ENCODE measurements around the gene UBAP2.
A peak's percentile ranks its signal among the peaks of the same experiment; 100 is the strongest.

The UBAP2 gene

DNA sequence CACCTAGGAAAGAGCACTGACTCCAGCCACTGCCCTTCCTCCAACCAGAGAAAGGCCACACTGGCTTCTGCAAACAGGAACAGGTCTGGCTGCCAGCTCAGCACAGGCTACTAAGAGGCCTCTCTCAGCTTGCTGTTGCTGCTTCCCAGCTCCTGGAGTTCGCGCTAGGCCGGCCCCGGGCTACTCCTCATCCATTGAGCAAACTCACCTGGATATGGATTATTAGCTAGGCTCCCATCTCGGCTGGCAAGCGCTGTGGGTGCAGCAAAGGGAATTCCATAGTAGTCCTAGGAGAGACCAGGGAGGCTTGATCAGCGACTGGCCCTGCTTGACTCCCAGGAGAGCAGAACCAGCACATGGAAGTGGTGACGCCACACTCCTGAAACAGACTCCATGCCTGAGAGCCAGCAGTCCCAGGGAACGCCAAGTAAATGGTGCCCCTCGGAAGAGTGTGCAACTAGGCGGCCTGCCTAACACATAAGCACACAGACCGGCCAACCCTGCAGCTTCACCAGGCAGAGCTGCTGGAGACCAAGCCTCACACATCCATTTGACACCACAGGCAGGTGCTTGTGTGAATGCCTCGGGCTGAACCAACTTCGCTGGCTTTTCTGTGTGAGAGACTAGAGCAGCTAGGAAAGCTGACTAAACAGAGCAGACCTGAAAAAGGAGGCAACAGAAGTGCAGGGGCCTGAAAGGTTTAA is 124.5 kb downstream of the UBAP2 start:
- DNase-seq, result no peak

DNA sequence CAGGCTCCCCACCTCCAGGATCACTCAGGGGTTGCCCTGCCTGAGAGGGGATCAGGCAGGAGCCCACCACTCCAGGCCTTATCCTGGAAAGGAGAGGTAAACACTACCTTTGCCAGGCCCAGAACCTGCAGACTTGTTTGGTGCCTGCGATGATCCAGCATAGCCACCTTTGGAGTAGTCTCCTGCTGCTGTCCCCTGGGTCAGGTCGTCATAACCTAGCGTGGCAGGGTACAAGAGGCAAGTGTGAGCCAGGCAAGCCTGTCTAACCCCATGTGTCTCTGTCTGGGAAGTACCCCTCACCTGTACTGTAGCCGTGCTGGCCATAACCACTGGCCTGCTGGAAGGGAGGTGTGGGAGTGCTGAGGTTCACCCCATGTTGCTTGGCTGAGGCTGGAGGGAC is 125.6 kb downstream of the UBAP2 start:
- DNase-seq, result no peak

DNA sequence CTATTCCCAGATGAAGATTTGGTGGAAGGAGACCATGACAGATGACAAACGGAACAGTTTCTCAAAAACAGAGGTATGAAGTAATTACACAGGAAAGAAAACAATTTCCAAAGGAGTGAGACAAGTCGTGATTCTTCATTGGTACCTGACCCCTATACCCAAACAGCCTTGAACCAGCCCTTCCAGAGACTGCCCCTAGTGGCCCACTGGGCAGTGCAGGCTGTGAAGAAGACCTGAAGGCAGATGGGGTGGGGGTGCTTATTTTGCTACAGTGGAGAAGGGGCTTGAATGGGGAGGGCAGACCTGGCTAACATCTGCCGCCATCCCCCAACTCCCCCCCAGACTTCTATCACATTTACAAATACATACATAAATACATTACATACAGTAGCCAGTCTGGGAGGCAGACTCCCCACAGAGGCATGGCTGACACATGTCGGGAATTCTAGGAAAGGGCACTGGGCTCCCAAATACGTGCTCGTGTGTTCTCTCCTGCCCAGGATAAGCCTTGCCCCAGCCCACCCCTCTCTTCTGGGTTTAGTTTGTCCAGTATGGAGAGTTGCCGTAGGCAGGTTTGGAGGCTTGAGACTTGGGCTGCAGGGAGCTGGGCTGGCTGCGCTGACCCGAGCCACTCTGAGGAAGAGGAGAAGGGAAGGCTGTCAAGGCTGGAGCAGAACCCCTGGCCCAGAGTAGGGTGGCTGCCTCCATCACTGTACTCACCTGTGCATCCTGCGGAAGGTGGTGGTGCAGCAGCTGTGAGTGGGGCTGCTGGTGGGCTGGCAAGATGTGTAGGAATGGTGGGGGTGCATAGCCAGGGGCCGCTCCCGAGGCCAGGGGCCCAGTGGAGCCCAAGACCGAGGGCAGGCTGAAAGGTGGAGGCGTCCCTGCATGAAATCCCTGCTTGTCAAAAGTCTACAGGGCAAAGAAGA is 126.5 kb downstream of the UBAP2 start:
- no peak for DNase-seq

DNA sequence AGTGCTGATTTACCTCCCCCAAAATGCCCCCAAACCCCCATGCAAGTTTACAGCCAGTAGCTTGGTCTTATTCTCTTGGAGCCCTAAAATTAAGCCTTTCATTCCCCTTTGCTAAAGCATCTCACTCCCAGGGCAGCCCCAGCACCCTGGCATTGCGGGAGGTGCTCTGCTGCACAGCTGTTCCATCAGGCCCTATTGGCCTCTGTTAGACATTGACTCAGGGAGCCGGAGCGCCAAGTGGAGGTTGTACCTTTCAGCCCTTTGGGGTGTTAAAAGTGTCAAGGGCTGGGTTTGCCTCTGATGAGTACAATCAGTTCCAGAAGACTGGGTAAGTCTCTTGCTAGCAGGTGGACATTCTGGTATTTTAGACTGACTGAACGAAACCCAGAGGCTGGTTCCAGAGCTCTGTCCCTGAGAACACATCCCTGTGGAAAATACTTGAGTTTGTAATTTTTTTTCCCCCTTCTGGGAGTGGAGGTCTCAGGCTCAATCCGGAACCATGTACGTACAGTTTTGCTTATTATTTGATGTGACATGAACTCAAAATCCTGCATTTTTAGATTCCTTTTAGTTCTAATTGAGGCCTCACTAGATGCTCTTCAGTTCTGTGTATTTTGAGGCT is 129.3 kb downstream of the UBAP2 start:
- DNase-seq, result peak in 1 of 58 donors; percentile 12

DNA sequence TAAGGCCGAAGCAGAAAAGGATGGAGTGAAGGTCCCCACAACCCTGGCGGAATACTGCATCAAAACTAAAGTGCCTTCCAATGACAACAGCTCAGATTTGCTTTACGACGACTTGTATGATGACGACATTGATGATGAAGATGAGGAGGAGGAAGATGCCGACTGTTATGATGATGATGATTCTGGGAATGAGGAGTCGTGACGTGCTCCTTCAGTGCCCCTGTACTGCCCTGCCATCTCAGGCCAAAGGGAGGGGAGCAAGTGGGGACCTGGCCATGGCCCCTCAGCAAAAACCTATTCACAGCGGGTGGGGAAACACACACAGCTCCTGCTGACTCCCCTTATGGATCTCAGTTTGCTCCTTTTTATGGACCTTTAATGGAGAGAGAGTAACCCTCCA is 131.7 kb downstream of the UBAP2 start:
- DNase-seq, result no peak

DNA sequence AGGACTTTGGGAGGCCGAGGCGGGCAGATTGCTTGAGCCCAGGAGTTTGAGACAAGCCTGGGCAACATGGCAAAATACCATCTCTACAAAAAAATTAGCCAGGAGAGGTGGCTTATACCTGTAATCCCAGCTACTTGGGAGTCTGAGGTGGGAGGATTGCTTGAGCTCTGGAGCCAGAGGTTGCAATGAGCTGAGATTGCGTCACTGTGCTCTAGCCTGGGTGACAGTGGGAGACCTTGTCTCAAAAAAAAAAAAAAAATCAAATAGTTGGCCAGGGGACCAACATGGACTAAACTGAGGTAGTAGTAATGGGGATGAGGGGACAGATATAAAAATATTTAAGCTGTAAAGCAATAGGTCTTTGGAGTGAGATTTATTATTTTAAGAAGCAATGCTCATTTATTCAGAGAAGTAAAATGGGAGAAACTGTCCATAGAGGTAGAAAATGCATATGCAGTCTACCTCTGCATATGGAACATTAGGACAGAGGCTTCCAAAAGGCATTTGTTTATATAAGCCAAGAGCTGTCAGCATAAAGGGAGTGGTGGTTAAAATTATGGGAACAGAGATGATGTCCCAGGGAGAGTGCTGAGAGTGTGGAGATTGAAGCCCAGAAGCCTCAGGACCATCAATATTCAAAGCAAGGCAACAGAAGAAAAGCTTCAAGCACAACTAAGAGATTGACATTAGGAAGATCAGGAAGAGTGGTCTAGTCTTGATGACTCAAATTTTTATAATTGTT is 133.6 kb downstream of the UBAP2 start:
- no peak for DNase-seq

DNA sequence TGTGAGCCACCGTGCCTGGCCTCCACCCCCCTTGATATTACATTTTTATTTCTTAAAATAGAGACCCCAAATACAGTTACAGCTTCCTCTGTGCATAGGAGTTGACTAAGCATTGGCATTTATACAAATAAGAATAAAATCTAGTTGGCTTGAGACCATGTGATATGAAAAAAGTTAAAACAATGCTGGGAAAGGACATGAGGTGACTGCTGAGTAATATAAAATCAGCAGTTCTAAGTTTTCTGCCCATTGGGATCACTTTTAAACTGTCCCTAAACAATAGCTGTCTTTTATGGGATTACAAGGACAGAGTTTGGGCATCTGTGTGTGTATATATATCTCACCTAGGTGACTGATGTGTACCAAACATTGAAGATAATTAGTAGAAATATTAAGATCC is 135.1 kb downstream of the UBAP2 start:
- no peak for DNase-seq

DNA sequence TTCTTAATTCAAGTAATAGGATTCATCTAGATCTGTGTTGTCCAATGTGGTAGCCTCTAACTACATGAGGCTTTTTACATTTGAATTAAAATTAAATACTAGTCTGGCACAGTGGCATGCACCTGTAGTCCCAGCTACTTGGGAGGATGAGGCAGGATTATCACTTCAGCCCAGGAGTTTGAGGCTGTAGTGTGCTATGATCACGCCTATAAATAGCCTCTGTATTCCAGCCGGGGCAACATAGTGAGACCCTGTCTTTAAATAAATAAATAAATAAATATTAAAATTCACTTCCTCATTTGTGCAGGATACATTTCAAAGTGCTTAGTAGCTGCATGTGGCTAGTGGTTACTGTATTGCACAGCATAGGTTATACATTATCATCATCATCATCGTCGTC is 139.9 kb downstream of the UBAP2 start:
- no peak for DNase-seq

DNA sequence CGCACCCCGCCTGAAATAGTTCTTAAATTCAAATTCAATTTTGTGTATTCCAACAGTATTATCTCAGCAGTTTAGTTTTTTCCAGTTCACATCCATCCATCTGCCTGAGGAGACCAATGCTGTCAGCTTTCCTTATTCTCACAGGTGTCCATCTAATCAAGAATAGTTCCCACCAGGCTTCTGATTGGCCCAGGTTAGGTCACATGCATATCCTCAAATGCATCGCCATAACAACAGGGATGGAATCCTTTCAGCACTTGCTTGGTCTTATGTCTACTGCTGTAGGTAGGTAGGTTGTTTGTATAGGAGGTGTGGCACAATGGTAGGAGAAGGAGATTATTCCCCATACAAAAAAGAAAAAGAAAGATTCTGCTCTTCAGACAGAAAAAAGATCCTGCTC is 140.6 kb downstream of the UBAP2 start:
- DNase-seq, result no peak

DNA sequence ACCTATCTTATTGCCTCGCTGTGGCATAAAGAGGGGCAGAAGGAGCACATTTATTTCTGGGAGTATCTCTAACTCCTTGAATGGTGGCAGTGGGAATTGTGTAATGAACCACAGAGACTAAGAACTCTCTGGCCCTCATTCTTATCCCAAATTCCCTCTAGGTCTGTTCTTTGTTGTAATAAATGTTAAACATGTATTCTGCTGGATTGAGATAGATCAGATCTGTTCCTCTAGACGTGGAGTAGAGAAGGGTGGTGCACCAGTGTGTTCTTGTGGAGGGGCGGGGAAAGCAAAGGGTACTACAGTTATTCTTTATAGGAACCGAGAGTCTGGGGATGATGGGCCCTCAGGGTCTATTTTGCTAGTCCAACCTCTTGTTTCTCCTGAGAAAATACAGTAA is 141.3 kb downstream of the UBAP2 start:
- no peak for DNase-seq

DNA sequence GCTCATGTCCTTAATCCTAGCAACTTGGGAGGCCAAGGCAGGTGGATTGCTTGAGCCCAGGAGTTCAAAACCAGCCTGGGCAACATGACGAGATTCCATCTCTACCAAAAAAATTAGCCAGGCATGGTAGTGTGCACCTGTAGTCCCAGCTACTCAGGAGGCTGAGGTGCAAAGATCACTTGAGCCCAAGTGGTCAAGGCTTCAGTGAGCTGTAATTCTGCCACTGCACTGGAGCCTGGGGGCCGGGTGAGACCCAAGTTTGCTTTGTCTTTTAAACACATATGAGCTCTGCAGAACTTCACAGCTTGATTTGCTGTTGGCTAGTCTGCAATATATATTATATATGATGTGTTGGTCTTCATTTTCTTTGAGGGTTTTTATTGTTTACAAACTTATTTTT is 141.9 kb downstream of the UBAP2 start:
- DNase-seq, result no peak

DNA sequence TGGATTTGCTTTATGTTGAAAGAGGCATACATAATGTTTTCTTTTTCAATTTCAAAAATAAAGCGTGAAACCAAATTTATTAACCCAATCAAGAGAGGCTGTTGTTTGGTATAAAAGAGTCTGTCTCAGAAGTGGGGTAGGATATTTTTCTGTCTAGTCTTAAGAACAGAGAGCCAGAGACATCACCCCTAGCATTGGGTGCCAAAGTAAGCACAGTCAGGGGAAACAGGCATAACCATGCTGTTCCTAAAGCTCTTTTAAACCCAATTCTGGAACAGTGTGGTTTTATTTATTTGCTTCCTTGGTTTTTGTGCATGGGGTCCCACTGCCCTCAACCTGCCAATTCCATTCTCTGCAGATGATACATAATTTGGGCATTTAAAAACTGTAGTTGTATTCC is 143.6 kb downstream of the UBAP2 start:
- no peak for DNase-seq

DNA sequence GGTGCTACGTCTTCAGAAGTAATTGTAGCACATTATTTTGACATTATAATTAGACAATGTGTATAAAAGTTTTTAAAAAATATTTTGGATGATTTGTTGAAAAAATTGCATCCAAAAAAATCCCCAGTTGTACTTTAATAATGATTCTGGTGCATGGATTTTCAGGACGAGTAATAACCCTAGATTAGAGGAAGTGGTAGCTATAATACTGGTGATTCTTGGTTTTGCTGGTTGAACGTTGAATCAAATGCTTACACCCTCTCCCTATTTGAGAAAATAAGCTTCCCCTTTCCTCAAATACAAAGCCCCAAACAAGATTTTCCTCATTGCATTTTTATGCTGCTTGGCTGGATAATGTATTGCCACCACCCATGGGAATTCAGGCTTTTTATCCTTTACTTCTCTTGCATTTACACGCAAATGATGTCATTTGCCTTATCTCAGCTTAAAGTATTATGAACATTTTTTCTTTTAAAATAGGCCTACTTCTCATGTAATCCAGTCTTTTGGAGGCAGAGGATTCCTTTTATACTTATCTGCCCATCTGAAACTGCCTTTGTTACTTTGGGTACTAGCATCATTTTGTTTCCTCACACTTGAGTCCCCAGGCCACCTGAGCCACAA is 145.4 kb downstream of the UBAP2 start:
- DNase-seq, result no peak

DNA sequence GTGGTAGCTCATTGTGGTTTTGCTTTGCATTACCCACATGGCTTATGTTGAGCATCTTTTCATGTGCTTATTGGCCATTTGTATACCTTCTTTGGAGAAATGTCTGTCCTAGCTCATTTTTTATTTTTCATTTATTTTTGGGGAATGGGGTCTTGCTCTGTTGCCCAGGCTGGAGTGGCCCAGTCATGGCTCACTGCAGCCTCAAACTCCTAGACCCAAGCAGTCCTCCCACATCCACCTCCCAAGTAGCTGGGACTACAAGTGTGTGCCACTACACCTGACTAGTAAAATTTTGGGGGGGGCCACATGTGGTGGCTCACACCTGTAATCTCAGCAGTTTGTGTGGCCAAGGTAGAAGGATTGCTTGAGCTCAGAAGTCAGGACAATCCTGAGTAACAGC is 154.4 kb downstream of the UBAP2 start:
- no peak for DNase-seq

DNA sequence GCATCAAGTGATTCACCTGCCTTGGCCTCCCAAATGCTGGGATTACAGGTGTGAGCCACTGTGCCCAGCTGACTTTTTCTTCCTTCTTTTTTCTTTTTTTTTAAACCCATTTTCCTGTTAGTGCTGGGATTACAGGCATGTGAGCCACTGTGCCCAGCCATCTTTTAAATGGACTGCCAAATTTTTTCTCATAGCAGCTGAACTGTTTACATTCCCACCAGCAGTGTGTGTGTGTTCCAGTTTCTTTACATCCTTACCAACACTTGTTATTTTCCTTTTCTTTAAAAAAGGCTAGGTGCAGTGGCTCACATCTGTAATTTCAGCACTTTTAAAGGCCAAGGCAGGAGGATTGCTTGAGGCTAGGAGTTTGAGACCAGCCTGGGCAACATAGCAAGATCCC is 154.8 kb downstream of the UBAP2 start:
- no peak for DNase-seq

DNA sequence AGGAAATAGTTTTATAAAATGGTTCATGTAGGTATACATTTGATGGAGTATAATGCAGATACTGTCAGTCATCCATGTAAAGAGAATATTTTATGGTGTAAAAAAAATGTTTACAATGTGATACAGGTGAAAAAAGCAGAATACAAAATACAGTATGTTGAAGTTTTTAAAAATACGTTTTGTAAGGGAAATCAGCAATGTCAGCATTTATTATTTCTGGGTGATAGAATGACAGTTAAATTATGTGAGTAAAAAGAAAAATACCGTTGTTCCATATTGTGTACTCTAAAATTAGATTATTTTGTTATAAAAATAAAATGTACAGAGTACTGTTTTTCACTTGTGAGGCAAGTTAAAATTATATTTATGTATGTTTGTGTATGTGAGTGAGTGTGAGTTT is 162.7 kb downstream of the UBAP2 start:
- DNase-seq, result no peak

DNA sequence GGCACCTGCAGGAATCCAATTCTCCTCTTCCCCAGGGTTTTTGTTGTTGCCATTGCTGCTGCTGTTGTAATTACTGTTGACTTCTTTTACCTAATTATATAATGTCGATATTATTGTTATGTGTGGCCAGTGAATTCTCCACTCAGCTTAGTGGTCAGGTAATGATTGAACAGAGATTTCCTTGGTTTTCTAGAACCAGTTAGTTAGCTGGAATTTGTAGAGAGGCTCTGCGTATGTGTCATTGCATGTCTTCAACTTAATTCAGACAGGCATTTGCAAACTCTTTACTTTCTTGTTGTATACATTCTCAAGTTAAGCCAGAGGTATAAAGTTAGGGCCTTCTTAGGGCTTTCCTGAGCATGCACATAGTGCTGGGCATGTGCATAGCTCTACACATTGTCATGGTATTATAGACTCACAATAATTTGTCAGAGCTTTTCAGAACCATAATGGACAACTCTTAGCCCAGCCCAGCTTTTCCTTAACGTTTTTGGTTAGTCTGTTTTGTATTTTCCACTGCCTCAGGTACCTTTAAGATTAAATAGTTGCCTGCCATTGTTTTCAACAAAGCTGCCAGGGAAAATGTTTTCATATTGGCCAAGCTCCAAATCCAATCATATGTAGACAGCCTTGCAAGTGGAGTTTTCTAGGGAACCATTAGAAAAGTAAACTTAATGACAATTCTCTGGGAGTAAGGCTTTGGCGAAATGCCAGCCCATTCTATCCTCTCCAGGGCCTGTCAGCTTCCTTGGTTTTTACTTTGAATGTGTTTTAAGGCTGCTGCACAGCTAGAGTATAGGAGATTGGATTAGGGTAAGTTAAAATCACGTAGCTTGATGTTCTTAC is 163.6 kb downstream of the UBAP2 start:
- DNase-seq, result peak in 3 of 58 donors; percentile 1 to 41 (median 3)

DNA sequence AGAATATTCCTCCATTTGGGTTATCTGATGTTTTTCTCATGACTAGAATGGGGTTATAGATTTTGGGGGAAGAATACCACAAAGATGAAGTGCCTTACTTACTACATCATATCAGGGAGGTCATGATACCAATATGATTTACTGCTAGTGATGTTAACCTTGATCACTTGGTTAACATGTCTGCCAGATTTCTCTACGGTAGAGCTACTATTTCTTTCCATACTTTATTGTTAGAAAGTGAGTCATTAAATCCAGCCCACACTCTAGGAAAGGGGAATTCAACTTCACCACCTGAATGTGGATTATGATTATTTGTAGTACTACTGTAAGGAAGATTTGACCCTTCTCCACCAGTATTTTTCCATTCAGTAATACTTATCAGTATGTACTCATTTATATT is 167.1 kb downstream of the UBAP2 start:
- DNase-seq, result no peak

DNA sequence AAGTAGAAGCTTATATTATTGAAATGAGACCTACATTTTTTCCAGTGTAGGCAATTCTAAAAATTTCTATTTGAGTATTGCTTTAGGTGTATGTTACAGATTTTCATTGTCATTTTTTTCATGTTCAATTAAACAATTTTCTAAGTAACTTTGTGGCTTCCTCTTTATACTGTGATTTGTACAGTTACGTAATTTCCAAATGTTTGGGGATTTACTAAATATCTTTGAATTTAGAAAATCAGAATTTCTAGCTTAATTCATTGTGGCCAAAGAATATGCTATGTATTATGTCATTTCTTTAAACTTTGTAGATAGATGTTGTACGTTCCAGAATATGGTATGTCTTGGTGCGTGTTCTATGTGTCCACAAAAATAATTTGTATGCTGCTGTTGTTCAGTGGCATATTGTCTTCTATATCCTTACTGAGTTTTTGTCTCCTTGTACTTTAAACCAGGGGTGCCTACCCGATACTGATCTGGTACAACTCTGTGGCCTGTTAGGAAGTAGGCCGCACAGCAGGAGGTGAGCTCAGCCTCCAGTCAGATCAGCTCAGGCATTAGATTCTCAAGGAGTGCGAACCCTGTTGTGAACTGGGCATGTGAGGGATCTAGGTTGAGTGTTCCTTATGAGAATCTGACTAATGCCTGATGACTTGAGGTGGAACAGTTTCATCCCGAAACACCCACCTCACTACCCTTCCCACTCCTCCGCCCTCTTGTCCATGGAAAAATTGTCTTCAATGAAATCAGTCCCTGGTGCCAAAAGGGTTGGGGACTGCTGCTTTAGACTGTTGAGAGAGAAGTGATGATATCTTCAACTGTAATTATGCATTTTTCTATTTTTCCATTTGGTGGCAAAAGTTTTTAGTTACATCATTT is 168.2 kb downstream of the UBAP2 start:
- no peak for DNase-seq

Measured in anterior cingulate cortex (tissue), 58 donors.